WI38 (cell line): ENCODE data around the gene SP140L.
"Not testable (repeated sequence)": the region's sequence is repeated elsewhere in the genome, so short reads cannot be mapped to it uniquely, and the experiment has no call there.

Source experiments
- H3K4me3 ChIP-seq: 2 replicates; pipeline ENCODE4 v1.5.1; 2011; ENCODE audit warnings: low read depth, mild to moderate bottlenecking, control low read depth, low read length
- TF ChIP-seq, protein P1 (sequence below): IDR thresholded peaks from 2 replicates; pipeline ENCODE4 v1.5.1; 2012; ENCODE audit warnings: low read depth, mild to moderate bottlenecking, control low read depth, low read length

SP140L gene

DNA sequence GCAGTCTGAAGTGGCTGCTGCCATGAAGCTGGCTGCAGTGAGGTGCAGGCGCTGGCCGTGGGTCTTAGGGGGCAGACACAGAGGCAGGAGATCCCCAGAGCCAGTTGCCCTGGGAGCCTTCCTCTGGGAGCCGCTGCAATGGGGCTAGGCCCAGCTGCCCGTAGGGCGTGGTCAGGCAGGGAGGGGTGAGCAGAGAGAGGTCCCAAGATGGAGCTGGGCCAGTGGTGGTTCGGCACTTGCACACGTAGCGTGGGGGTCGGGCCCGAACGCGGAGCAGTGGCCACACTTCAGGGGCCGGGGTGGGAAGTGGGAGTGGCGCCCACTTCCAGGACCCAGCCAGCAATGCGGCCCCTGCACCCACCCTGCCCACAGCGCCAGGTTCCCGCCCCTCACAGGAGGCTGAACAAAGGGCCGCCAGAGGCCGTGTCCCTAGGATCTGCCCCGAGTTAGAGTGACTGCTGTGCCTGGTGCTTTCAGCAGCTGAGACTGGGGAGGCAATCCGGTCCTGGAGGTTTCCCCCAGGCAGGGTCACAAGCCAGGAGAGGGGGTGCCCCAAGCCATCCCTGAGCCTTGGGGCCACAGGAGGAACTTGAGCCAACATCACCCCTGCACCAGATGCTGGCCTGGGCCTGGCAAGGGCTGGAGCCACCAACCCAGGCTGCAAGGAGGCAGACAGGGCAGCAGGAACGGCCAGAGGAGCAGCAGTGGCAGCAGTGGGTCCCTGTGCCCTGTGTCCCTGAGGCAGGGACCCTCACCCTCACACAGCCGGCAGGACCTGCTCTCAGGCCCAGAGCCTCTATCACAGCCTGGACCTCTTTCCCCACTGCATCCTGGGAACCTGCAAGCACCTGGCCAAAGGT is 21.3 kb upstream of the SP140L start:
- TF ChIP-seq, protein P1, sequence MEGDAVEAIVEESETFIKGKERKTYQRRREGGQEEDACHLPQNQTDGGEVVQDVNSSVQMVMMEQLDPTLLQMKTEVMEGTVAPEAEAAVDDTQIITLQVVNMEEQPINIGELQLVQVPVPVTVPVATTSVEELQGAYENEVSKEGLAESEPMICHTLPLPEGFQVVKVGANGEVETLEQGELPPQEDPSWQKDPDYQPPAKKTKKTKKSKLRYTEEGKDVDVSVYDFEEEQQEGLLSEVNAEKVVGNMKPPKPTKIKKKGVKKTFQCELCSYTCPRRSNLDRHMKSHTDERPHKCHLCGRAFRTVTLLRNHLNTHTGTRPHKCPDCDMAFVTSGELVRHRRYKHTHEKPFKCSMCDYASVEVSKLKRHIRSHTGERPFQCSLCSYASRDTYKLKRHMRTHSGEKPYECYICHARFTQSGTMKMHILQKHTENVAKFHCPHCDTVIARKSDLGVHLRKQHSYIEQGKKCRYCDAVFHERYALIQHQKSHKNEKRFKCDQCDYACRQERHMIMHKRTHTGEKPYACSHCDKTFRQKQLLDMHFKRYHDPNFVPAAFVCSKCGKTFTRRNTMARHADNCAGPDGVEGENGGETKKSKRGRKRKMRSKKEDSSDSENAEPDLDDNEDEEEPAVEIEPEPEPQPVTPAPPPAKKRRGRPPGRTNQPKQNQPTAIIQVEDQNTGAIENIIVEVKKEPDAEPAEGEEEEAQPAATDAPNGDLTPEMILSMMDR = no peak
- H3K4me3 ChIP-seq = no peak overlapping the region

DNA sequence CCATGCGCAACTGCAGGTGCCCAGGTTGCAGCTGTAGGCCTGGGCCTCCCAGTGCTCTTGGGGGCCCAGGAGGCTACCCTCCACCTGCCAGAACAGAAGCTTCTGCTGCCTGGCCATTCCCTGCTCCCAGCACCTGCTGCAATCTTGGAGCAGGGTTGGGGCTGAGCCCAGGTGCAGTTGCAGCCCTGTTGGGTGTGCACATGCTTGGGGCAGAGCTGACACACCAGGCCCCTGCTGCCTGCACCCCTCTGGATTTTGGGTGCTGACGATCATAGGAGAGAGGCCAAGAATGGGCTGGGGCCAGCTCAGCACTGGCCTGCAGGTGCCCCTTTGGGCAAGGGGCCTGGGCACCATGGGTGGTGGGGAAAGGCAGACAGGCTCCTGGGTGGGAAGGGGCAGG is 20.5 kb upstream of the SP140L start:
- H3K4me3 ChIP-seq = no peak overlapping the region
- TF ChIP-seq, protein P1 = no peak

DNA sequence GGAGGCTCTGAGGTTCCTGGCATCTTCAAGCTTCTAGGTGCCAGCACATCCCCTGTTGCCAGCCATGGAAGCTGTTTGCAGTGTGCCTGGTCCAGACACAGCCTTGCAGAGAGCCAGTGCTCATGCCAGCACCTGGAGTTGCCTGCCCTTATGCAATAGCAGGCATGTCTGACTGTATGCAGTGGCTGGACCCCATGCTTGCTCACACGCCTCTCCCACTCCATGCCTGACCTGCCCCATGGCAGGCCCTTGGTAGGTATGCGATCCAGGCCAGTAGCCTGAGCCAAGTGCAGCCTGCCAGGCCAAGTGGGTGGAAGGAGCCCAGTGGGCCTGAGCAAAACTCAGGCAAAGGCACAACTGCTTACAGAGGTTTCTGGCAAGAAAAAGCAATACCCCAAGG is 19.5 kb upstream of the SP140L start:
- no peak overlapping the region for H3K4me3 ChIP-seq
- TF ChIP-seq, protein P1 = no peak

DNA sequence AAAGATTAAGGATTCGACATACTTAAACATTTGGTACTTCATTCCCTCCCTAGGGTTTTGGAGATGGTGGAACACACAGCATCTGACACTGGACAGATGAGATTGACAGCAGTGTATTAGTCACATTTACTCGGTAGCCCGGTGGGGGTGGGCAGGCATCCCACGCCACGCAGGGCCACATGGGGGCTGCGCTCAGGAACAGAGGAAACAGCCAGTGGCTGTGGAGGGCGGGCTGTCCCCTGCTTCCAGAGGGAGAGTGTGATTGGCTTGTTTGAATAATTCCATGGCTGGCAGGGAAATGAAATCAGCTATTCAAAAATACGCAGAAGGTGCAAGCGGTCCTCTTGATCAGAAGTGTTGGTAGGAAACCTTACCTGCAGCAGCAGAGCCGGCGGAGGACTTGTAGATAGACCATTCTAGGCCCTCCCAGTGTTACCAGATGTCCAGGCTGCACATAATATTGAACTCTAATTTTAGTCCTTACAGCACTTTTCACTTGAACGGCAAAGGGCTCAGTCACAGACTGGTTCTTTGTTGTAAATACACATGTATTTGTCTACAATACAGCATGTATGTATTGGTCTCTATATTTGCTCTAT is 18.5 kb upstream of the SP140L start:
- no peak overlapping the region for H3K4me3 ChIP-seq
- TF ChIP-seq, protein P1 = no peak

DNA sequence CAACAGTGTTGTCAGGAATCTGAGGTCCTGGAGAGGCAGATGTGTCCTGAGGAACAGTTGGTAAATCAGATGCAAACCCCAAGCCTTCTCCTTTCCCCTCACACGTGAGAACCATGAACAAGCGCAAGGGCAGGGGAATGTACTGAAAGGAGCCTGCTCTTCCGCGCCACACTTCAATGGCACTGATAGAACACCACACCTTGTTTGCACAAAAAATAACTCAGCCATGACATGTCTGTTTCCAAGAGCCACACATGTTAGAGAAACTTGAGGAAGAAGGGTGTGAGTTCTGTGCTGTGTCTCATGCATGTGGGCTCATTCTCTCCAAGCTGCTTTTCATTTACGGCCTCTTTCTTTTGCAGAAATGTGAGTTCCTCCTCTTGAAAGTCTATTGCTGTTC is 16.2 kb upstream of the SP140L start:
- not testable (repeated sequence) for H3K4me3 ChIP-seq

DNA sequence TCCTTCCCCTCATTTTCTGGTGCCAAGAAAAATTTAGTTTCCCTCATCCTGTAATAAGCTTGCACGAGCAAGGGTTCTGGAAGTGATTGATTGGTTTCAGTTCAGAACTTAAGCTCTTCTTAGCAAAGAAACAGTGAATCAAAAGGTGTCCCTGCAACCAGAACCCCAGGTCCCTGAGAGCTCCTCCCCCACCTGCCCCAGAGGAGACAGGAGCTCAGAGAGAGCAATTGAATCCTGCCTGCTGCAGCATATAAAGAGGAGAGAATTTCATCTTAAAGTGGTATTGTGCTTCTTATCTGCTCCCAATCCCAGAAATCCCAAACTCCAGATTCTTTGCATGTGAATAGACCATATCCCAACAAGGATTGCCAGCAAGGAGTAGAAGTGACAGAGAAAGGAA is 15.4 kb upstream of the SP140L start:
- H3K4me3 ChIP-seq = not testable (repeated sequence)

DNA sequence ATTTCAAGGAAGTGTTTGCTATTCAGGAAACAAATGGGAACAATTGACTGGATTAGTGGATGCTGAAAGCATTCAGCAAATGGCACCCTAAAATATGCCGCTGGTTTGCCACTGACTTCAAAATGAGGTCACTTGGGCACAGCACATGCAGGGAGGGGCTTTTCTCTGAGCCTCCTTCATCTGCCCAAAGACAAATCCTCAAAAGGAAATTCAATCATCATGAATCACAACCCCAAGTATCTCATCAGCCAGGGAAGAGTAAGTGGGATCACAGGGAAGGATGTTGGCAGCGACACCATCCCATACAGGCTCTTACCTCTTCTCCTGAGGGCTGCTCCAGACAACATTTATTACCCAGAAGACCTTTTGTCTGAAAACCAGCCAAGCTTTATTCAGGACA is 14.4 kb upstream of the SP140L start:
- H3K4me3 ChIP-seq = no peak overlapping the region
- TF ChIP-seq, protein P1 = no peak

DNA sequence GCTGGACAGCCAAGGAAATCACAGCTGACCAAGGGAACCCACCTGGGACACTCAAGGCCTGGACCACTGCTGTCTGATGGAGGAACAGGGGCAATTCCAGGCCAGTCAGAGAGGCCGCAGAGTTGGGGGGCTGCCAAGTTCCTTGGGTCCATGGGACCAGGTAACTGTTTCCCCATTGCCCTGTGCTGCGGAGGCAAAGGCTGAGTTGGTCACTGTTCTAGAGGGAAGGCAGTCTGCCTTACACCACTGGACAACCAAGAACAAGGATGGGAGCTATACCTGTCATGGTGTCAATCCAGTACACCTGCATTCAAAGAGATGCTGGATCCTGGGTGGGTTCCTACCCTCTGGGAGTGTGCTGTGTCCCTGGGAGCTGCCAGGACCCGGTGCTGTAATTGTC is 9.6 kb upstream of the SP140L start:
- TF ChIP-seq, protein P1 = no peak
- no peak overlapping the region for H3K4me3 ChIP-seq
